GM12878 (cell line): ENCODE results near the gene XPNPEP1. TPM values are rescaled to one million over a fixed set of nuclear protein-coding genes. Genes with fewer than 3 reads are reported as not detected.

ENCODE experiments used
- ATAC-seq: fragments of 200-7000 bp; cut with Tn5 transposase; 3 replicates; pipeline ENCODE4 v1.9.1; 2020; ENCODE audit warnings: mild to moderate bottlenecking, moderate library complexity
- BruUV-seq: library from RNA; stranded (reverse); fragments of 400-500 nt; replicated peaks from 2 replicates; lab custom pipeline; 2021; lab: Mats Ljungman, UMichigan
- CTCF ChIA-PET: fragments of 300-600 bp; sonication (Branson Sonifier 250); formaldehyde crosslinking; extraction: SDS; loops from one replicate; lab custom pipeline; 2021; ENCODE audit warnings: inconsistent platforms; lab: Yijun Ruan, JAX
- POLR2A ChIA-PET: fragments of 350-600 bp; formaldehyde crosslinking; extraction: SDS; loops from one replicate; lab custom pipeline; 2021; ENCODE audit warnings: inconsistent platforms; lab: Charles Lee
- RAD21 ChIA-PET: fragments of 300-600 bp; sonication (Branson Sonifier 250); formaldehyde crosslinking; loops from one replicate; lab custom pipeline; 2023; ENCODE audit warnings: antibody characterized with exemption; ENCODE audit not compliant: unreplicated experiment; lab: Charles Lee
- SMC1A ChIA-PET: fragments of 300-600 bp; sonication (Branson Sonifier 250); formaldehyde crosslinking; loops from one replicate; lab custom pipeline; 2023; ENCODE audit not compliant: unreplicated experiment, uncharacterized antibody; lab: Charles Lee
- DNase-seq: peaks from one replicate; pipeline ENCODE4 v3.0.0-alpha.2; 2011; ENCODE audit warnings: low read depth, low spot score
- FAIRE-seq: peaks from 3 replicates; lab custom pipeline; 2011; peaks lifted over from hg19 to GRCh38; lab: Jason Lieb, UNC
- H2AFZ ChIP-seq: 2 replicates; pipeline ENCODE4 v1.6.0; 2011; ENCODE audit warnings: low read depth, low read length, control low read depth; ENCODE audit not compliant: control insufficient read depth
- H3K27ac ChIP-seq: 2 replicates; pipeline ENCODE4 v1.5.1; 2011; ENCODE audit warnings: control low read depth; ENCODE audit not compliant: control insufficient read depth, insufficient read depth
- H3K27me3 ChIP-seq, 2 experiments: replicated peaks in 1 of 2; 2 replicates each; pipeline versions ENCODE4 v1.6.0 to v1.6.1; 2011; ENCODE audit warnings: low read length in 1 of 2; ENCODE audit not compliant: control insufficient read depth in 2 of 2, insufficient read depth in 2 of 2
- H3K36me3 ChIP-seq, 2 experiments: 2 replicates each; pipeline ENCODE4 v1.5.1; 2011; ENCODE audit warnings: low read length in 1 of 2; ENCODE audit not compliant: control insufficient read depth in 2 of 2, insufficient read depth in 2 of 2
- H3K4me1 ChIP-seq: 2 replicates; pipeline ENCODE4 v1.6.1; 2011; ENCODE audit warnings: mild to moderate bottlenecking, low read length, moderate library complexity, mixed read lengths; ENCODE audit not compliant: control insufficient read depth, insufficient read depth
- H3K4me2 ChIP-seq: 2 replicates; pipeline ENCODE4 v1.6.0; 2011; ENCODE audit warnings: control low read depth; ENCODE audit not compliant: control insufficient read depth, insufficient read depth
- H3K4me3 ChIP-seq: fragments of 200-600 bp; sonication (generic); 2 replicates; pipeline ENCODE4 v1.5.1; 2016
- H3K79me2 ChIP-seq: 2 replicates; pipeline ENCODE4 v1.6.0; 2011; ENCODE audit warnings: low read length; ENCODE audit not compliant: control insufficient read depth, insufficient read depth
- H3K9ac ChIP-seq: 2 replicates; pipeline ENCODE4 v1.8.0; 2011; ENCODE audit warnings: low read length, control low read depth, mixed read lengths; ENCODE audit not compliant: control insufficient read depth, insufficient read depth
- H3K9me3 ChIP-seq: replicated peaks from 3 replicates; pipeline ENCODE4 v1.5.1; 2011; ENCODE audit warnings: mild to moderate bottlenecking, low read length; ENCODE audit not compliant: control insufficient read depth, insufficient read depth
- H4K20me1 ChIP-seq: 2 replicates; pipeline ENCODE4 v1.6.0; 2011; ENCODE audit not compliant: control insufficient read depth, insufficient read depth
- BACH1 ChIP-seq: fragments of 450-650 bp; IDR thresholded peaks from 2 replicates; pipeline ENCODE4 v1.6.1; 2017; ENCODE audit warnings: mild to moderate bottlenecking, borderline replicate concordance
- CHD1 ChIP-seq: IDR thresholded peaks from 2 replicates; pipeline ENCODE4 v1.6.1; 2012; ENCODE audit warnings: low read depth, low read length, improper control_type of control experiment
- DPF2 ChIP-seq: fragments of 450-650 bp; IDR thresholded peaks from 2 replicates; pipeline ENCODE4 v1.6.1; 2017; ENCODE audit warnings: mild to moderate bottlenecking
- LARP7 ChIP-seq: fragments of 450-650 bp; IDR thresholded peaks from 2 replicates; pipeline ENCODE4 v1.6.1; 2017; ENCODE audit warnings: mild to moderate bottlenecking
- NBN ChIP-seq: fragments of 450-650 bp; IDR thresholded peaks from 2 replicates; pipeline ENCODE4 v1.6.1; 2016
- SMARCA5 ChIP-seq: fragments of 450-650 bp; IDR thresholded peaks from 2 replicates; pipeline ENCODE4 v1.6.1; 2017; ENCODE audit warnings: mild to moderate bottlenecking
- SP1 ChIP-seq: IDR thresholded peaks from one replicate; pipeline ENCODE4 v1.6.1; 2011; ENCODE audit warnings: low read depth, low read length
- STAT1 ChIP-seq: fragments of 450-650 bp; conservative IDR thresholded peaks from 2 replicates; pipeline ENCODE4 v1.6.1; 2014; ENCODE audit warnings: antibody characterized with exemption, mild to moderate bottlenecking
- ZNF24 ChIP-seq: fragments of 450-650 bp; IDR thresholded peaks from 2 replicates; pipeline ENCODE4 v1.6.1; 2017; ENCODE audit warnings: antibody characterized with exemption, mild to moderate bottlenecking
- ZNF274 ChIP-seq: IDR thresholded peaks from one replicate; pipeline ENCODE4 v1.8.0; 2011; ENCODE audit not compliant: insufficient read length, insufficient read depth
- ZSCAN29 ChIP-seq: fragments of 450-650 bp; IDR thresholded peaks from 2 replicates; pipeline ENCODE4 v1.6.1; 2017; ENCODE audit warnings: mild to moderate bottlenecking, moderate library complexity
- WGBS: methylation state at CpG from one replicate; pipeline ENCODE4 v1.1.6; 2016; ENCODE audit warnings: low lambda C conversion rate; ENCODE audit not compliant: insufficient replicate concordance, insufficient coverage; ENCODE audit errors: missing lambda C conversion rate; 5-methylcytosine and 5-hydroxymethylcytosine counted together
- in situ Hi-C: fragments of 300-500 bp; cut with MboI; formaldehyde crosslinking; loops from 9 replicates; pipeline ENCODE4 v1.14.3; 2018; ENCODE audit warnings: mixed read lengths
- intact Hi-C: fragments of 100-400 bp; cut with micrococcal nuclease; formaldehyde crosslinking; loops from one replicate; pipeline ENCODE4 v1.14.2; 2022; ENCODE audit not compliant: unreplicated experiment
- polyA plus RNA-seq, 11 experiments: library from polyadenylated mRNA; depleted of rRNA in 4 of 11; unstranded in 6 of 11; stranded (reverse) in 5 of 11; fragments of >200 nt; fragmentation: Nextera tagmentation in 4 of 11; fragmentation: Illumina TruSeq in 1 of 11; extraction: Ambion mirVana in 4 of 11; extraction: Trizol in 1 of 11; gene quantifications; 1 replicate in 1 of 11; 2 replicates in 10 of 11; pipeline versions ENCODE4 v1.2.1 to v1.2.3, GENCODE V29; 2011 to 2016; ENCODE audit warnings: inconsistent platforms in 2 of 11, missing spikeins in 2 of 11, low read depth in 1 of 11
- total RNA-seq, 4 experiments: library from RNA; depleted of rRNA in 3 of 4; stranded (reverse); fragments of >200 nt in 3 of 4; fragmentation: Illumina TruSeq in 1 of 4; extraction: Trizol in 1 of 4; gene quantifications; 2 replicates each; pipeline versions ENCODE4 v1.2.1 to v1.2.3, GENCODE V29; 2013 to 2021

XPNPEP1 gene
- total and polyA plus RNA-seq, 10 of the 15 experiments (the other 5 are each of a cell fraction or from before 2014, with no cell fraction given), result 22.7 to 108 (median 43.5) TPM

- ChIA-PET POLR2A (interaction anchor here (2.0 kb wide), 1 partner anchor 14 kb away, joined by 10 read pairs; no protein-coding TSS in a partner anchor), CTCF (interaction anchor here (1.2 kb wide), 1 partner anchor 40 kb away, joined by 3 read pairs; no protein-coding TSS in a partner anchor), SMC1A (interaction anchor here (2.0 to 2.2 kb wide), 2 partner anchors 12 to 40 kb away, joined by 4 to 7 read pairs; no protein-coding TSS in a partner anchor), RAD21 (no interaction called here)
- Histone ChIP-seq H3K9me3 (no peaks in the 10 kb centered on the region; the same call in 2 of the 3 replicates), H3K4me1 (peaks cover 11% of the 10 kb centered on the region), H3K9ac (no peak overlapping the region), H3K4me3 (peak overlapping the region; percentile 81; the same call in 1 of the 2 replicates), H3K27ac (no peak overlapping the region), H3K79me2 (peaks cover 37% of the 10 kb centered on the region), H3K36me3 (no peaks in the 10 kb centered on the region), H3K4me2 (peak overlapping the region; percentile 97; the same call in 1 of the 2 replicates), H2AFZ (peak overlapping the region; percentile 99; the same call in 1 of the 2 replicates), H4K20me1 (no peaks in the 10 kb centered on the region; the same call in 1 of the 2 replicates), H3K27me3 (no peaks in the 10 kb centered on the region; a peak in 1 of 4 replicates)
- no peak for FAIRE-seq
- intact Hi-C loops (no loop called here), in situ Hi-C loops (no loop called here)
- TF ChIP-seq CHD1, result no peak
- TF ChIP-seq BACH1, result no peak
- no peak for TF ChIP-seq SMARCA5
- TF ChIP-seq STAT1, result no peak
- no peak for TF ChIP-seq ZSCAN29
- TF ChIP-seq ZNF24, result no peak
- TF ChIP-seq DPF2, result no peak
- TF ChIP-seq SP1, result no peak
- no peak for TF ChIP-seq ZNF274
- no peak for TF ChIP-seq NBN
- no peak for TF ChIP-seq LARP7
- DNase-seq, result no peak
- 43% methylated on average over 7 of the region's 7 CpGs for WGBS
- no peak for ATAC-seq
- BruUV-seq, result no TSS peak
Observed at GRCh38 chr10:109924087-109924486, 776 bp upstream of the XPNPEP1 start.
